D721Med (cell line): Measurements from ENCODE around the gene VARS1.
"Not testable (repeated sequence)": the region's sequence is repeated elsewhere in the genome, so short reads cannot be mapped to it uniquely, and the experiment has no call there.

Source experiments
- DNase-seq: peaks from one replicate; pipeline ENCODE4 v3.0.0; 2011; ENCODE audit warnings: low spot score; ENCODE audit not compliant: insufficient read length
- FAIRE-seq: peaks from 2 replicates; lab custom pipeline; 2011; peaks lifted over from hg19 to GRCh38; lab: Jason Lieb, UNC
- CTCF ChIP-seq: IDR thresholded peaks from 2 replicates; pipeline ENCODE4 v1.5.1; 2012; ENCODE audit warnings: mild to moderate bottlenecking, control low read depth; ENCODE audit not compliant: insufficient read depth; ENCODE audit errors: missing control alignments

Gene VARS1

GRCh38 chr6:31799781-31800180, 4.2 kb upstream of the VARS1 start:
- FAIRE-seq: no peak
- TF ChIP-seq CTCF: no peak
- DNase-seq: no peak

DNA sequence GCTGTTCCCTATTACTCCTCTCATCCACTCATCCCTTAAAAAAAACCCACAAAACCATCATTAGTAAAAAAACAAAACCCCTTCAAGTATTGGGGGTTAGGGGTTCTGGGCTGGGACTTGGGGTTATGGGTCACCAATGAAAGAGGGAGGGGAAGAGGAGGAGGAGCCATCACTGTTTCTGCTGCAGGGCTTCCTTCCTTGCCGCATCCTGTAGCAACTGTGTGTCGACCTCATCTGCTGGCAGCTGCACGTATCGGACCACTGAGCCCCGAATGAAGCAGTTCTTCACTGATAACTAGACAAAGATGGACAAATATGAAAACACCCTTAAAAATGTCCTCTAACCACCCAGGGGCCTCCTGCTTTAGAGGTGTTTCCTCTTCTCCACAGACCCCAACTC, 2.0 kb upstream of the VARS1 start:
- no peak for TF ChIP-seq CTCF
- DNase-seq (no peak), FAIRE-seq (no peak)

DNA sequence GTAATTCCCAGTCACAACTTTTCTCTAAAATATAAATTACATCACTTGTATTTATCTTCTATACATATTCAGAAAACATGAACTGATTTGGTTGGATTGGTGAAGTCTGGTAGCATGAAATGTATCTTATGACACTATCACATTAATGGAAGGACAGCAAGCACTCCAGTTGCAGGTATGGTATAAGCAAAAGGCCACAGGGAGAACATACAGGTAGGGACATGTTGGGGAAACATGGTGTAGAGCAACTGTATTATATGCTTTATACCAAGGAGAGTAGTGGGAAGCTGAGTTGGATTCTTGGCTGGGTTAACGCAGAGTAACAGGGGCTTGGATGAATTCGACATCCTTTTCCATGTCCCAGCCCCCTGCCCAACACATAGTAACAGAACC, 1.4 kb upstream of the VARS1 start:
- TF ChIP-seq CTCF: no peak
- FAIRE-seq (no peak), DNase-seq (no peak)

DNA sequence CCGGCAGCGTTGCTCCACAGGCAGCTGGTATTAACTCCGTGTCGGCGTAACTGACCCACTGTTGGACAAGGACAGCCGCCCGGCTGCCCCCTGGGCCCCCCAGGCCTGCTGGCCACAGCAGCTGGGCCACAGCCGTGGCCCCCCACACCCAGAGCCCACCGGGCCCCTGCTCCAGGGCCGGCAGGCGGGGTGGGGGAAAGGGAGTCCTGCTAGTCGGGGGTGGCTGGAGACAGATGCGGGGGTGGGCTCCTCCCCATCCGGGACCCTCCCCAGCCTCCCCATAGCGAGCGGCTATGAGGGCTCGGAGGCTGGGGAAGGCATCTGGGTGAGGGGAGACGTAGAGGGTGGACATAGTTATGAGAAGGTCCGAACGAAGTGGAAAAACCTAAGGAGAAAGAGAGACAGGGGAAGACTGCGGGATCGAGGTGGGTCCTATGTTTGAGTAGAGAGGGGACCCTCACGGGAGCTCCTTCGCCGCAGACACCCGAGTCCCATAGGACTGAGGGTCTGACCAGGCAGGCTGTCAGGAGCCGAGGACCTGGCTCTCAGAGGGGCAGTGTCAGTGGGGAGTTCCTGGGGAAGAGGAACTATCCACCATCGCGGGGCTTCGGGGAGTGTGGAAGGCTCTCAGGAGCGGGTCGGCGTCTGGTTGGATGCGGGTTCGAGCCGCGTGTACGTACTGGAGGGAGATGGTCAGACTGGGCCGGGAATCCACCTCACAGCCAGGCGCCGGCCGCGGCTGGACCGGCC, 511 bp downstream of the VARS1 start:
- no peak for DNase-seq
- TF ChIP-seq CTCF: no peak
- FAIRE-seq: no peak

GRCh38 chr6:31794294-31794865, 1.2 kb downstream of the VARS1 start:
- FAIRE-seq (no peak), DNase-seq (peak; percentile 55)
- no peak for TF ChIP-seq CTCF

DNA sequence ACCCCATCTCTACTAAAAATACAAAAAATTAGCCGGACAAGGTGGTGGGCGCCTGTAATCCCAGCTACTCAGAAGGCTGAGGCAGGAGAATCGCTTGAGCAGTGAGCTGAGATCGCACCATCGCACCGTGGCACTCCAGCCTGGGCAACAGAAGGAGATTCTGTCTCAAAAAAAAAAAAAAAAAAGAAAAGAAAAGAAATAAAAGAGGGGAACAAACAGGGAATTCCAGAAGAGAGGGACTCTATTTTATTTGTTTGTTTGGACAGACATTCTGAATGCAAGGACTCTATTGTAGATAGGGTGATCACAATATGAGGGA, 1.7 kb downstream of the VARS1 start:
- DNase-seq, FAIRE-seq: not testable (repeated sequence)

DNA sequence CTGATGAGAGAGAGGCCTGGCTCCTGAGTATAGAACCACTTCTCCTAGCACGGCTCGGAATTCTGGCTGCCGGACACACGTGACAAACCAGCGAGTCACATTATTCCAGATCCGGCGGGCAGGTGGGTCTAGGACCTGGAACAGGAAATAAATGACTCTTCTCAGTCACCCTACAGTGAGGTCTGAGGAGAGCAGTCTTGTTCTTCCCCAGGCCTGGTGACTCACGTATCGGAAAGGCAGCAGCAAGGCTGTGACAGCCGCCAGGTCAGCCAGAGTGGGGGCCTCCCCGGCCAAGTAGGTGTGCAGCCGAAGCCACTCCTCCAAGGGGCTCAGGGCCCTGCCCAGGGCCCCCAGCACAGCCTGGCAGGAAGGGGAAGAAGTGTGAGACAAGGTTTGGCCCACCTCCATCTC, 2.8 kb downstream of the VARS1 start:
- TF ChIP-seq CTCF: no peak
- FAIRE-seq (no peak), DNase-seq (no peak)

DNA sequence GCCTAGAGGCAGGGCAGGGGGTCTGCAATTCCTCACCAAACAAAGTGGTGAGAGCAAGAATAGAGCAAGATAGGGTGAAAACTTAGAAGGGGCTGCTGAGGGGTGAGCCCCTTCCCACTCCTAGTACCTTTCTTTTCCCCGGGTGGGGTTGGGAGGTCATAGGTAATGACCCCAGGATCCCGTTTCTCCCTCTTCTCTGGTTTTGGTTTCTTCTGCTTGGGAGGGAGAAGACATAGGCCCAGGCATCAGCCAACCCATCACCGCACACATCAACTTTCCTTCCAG, 3.5 kb downstream of the VARS1 start:
- DNase-seq (no peak), FAIRE-seq (no peak)
- TF ChIP-seq CTCF: no peak
